ENCODE measurements around the gene SIX6. TPM values are rescaled to one million over a fixed set of nuclear protein-coding genes. Genes with fewer than 3 reads are reported as not detected.
"Not testable (repeated sequence)": the region's sequence is repeated elsewhere in the genome, so short reads cannot be mapped to it uniquely, and the experiment has no call there.

The SIX6 gene
- total RNA-seq (not detected), polyA plus RNA-seq (not detected)
- long read RNA-seq, donor 1: 0 reads
- long read RNA-seq, donor 2: 0 reads

DNA sequence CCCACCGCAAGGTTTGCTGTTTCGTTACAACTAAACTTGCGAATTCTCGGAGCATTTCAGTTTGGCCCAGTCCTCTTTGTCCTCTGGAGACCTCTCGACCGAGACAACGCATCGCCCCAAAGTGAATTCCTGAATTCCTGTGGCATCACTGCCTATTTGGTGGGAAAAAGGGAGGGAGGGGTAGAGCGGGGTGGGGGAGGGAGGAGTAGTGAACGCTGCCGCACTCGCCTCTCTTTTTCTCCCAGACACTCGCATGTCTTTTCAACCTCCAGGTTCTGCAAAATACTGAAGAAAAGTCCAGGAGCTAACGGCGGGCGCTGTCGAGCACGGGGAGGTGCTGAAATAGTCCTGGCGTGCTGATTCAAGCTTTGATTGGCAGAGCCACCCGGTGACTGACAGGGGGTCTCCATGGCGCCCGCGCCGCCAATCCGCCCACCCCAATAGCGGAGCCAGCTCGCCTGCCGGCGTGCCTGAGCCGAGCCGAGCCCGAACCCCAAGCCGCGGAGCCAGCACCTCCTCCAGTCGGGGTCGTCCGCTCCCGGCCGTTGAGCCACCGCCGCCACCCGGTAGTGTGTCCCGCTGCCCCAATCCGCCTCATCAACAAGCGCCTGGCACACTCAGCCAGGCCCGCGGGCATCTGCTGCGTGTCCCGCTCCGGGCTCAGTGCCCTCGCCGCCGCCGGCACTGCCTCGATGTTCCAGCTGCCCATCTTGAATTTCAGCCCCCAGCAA, at the start of gene SIX6:
Gene SIX6, plus strand, starts transcription at position 440 of the 731 bp plus-strand sequence. Its CDS starts 253 bp downstream, at position 693.
- 2 to 6% (median 3%) methylated on average over 30 to 55 of the region's 55 CpGs for WGBS, 5 donors
- Histone ChIP-seq H3K27ac (no peak within 1 kb of the TSS), H3K4me3 (peak within 1 kb of the TSS in 2 of 8 donors; percentile 6 to 34), H3K36me3 (no peaks in the 10 kb centered on the region), H3K9me3 (no peaks in the 10 kb centered on the region), H3K4me1 (peaks cover 3 to 44% (median 30%) of the 10 kb centered on the region in 6 donors), H3K27me3 (replicated peaks in 1 of 7) (peaks cover 7 to 100% (median 95%) of the 10 kb centered on the region in 7 donors)
- no peak for DNase-seq
- intact Hi-C loops (cut with DNase I; ENCODE audit: low total_unique reads): no loop called here
- TF ChIP-seq CTCF (IDR thresholded peaks at IDR 0.05 in 8 of 11, conservative IDR thresholded peaks at IDR 0.05 in 3 of 11): no peak

- 91 to 96% (median 96%) methylated on average over 7 of the region's 7 CpGs for WGBS, 5 donors
- Histone ChIP-seq H3K27me3 (replicated peaks in 1 of 7) (peaks cover under 1 to 62% (median 15%) of the 10 kb centered on the region in 7 donors), H3K9me3 (peaks cover 0 to 15% (median 12%) of the 10 kb centered on the region in 8 donors)
- H3K4me3 ChIP-seq; H3K4me1 ChIP-seq; DNase-seq; intact Hi-C loops (cut with DNase I; ENCODE audit: low total_unique reads); H3K36me3 ChIP-seq; H3K27ac ChIP-seq: not testable (repeated sequence)
These were observed 28.7 kb upstream of the SIX6 start for GRCh38 chr14:60480248-60480647.

- no peaks in the 10 kb centered on the region for H3K36me3 ChIP-seq
- H3K4me1 ChIP-seq: peaks cover 0 to 12% (median 10%) of the 10 kb centered on the region in 6 donors
- intact Hi-C loops (cut with DNase I; ENCODE audit: low total_unique reads): no loop called here
- H3K9me3 ChIP-seq: peaks cover 0 to 15% (median 12%) of the 10 kb centered on the region in 8 donors
- H3K27ac ChIP-seq: no peak overlapping the region
- no peak for DNase-seq
- no peak overlapping the region for H3K4me3 ChIP-seq
- WGBS, 5 donors: 52 to 77% (median 58%) methylated on average over 1 of the region's 1 CpG
- no peak for TF ChIP-seq POLR2A (IDR thresholded peaks at IDR 0.05)
- TF ChIP-seq CTCF (IDR thresholded peaks at IDR 0.05 in 8 of 11, conservative IDR thresholded peaks at IDR 0.05 in 3 of 11): no peak
- no peak for TF ChIP-seq POLR2AphosphoS5 (IDR thresholded peaks at IDR 0.05)
- H3K27me3 ChIP-seq (replicated peaks in 1 of 7): peaks cover 3 to 72% (median 34%) of the 10 kb centered on the region in 7 donors
These were observed 26.2 kb upstream of the SIX6 start for GRCh38 chr14:60482743-60483142.

GRCh38 chr14:60485057-60485597, 23.8 kb upstream of the SIX6 start:
- no peak for DNase-seq
- Histone ChIP-seq H3K9me3 (peaks cover 0 to 10% (median 7%) of the 10 kb centered on the region in 8 donors), H3K4me1 (peaks cover 0 to 12% (median 10%) of the 10 kb centered on the region in 6 donors), H3K27me3 (replicated peaks in 1 of 7) (peaks cover 3 to 86% (median 40%) of the 10 kb centered on the region in 7 donors), H3K27ac (no peak overlapping the region), H3K36me3 (no peaks in the 10 kb centered on the region), H3K4me3 (peak overlapping the region in 3 of 8 donors; percentile 6 to 53 (median 21))
- no peak for TF ChIP-seq POLR2A (IDR thresholded peaks at IDR 0.05)
- no peak for TF ChIP-seq POLR2AphosphoS5 (IDR thresholded peaks at IDR 0.05)
- no peak for TF ChIP-seq CTCF (IDR thresholded peaks at IDR 0.05 in 8 of 11, conservative IDR thresholded peaks at IDR 0.05 in 3 of 11)
- 7 to 10% (median 8%) methylated on average over 23 to 25 of the region's 25 CpGs for WGBS, 5 donors
- intact Hi-C loops (cut with DNase I; ENCODE audit: low total_unique reads): no loop called here
